ENCODE data around the gene SERPINH1.
A peak's percentile ranks its signal among the peaks of the same experiment; 100 is the strongest.

Gene SERPINH1

DNA sequence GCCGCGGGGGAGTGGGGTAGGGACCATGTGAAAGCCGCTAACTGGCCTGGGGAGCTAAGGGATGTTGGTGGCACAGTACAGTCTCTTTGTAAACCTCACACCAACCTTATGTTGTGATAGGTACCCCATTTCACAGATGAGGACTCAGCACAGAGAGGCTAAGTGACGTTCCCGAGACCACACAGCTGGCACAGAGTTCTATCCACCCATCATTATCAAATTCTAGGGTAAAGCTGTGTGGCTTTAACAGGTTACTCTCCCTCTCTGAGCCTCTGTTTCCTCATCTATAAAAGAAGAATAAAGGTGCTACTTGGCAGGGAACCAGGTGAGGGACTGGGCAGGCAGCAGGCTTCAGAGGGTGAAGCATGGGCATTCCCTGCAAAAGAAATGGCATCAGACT is 34.9 kb upstream of the SERPINH1 start:
- no peak for TF ChIP-seq RAD21 (IDR thresholded peaks at IDR 0.05; ENCODE audit: low read depth)
- no peak for TF ChIP-seq CREB1 (IDR thresholded peaks at IDR 0.05; ENCODE audit: low read depth)
- TF ChIP-seq USF1 (IDR thresholded peaks at IDR 0.05) = no peak
- TF ChIP-seq TCF12 (IDR thresholded peaks at IDR 0.05; ENCODE audit: low read depth) = no peak
- no peak for TF ChIP-seq YY1 (IDR thresholded peaks at IDR 0.05; ENCODE audit: low read depth)
- TF ChIP-seq, protein P1, sequence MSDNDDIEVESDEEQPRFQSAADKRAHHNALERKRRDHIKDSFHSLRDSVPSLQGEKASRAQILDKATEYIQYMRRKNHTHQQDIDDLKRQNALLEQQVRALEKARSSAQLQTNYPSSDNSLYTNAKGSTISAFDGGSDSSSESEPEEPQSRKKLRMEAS (IDR thresholded peaks at IDR 0.05) = no peak

GRCh38 chr11:75527938-75528735 is 33.9 kb upstream of the SERPINH1 start:
- TF ChIP-seq CEBPB (IDR thresholded peaks at IDR 0.05) (no peak), EGR1 (IDR thresholded peaks at IDR 0.05) (no peak), TAF1 (IDR thresholded peaks at IDR 0.05; ENCODE audit: low read depth) (no peak), REST (IDR thresholded peaks at IDR 0.05; ENCODE audit: low read depth) (no peak)

- TF ChIP-seq, protein P1 (IDR thresholded peaks at IDR 0.05) = no peak
- TF ChIP-seq FOXM1 (IDR thresholded peaks at IDR 0.05; ENCODE audit: borderline replicate concordance, low read depth) = no peak
Observed at GRCh38 chr11:75530577-75530976, 31.5 kb upstream of the SERPINH1 start.

GRCh38 chr11:75531325-75531724 is 30.7 kb upstream of the SERPINH1 start:
- TF ChIP-seq EGR1 (IDR thresholded peaks at IDR 0.05) (no peak), TAF1 (IDR thresholded peaks at IDR 0.05; ENCODE audit: low read depth) (no peak), FOXM1 (IDR thresholded peaks at IDR 0.05; ENCODE audit: borderline replicate concordance, low read depth) (no peak), REST (IDR thresholded peaks at IDR 0.05; ENCODE audit: low read depth) (no peak), USF1 (IDR thresholded peaks at IDR 0.05) (no peak), CEBPB (IDR thresholded peaks at IDR 0.05) (no peak), RAD21 (IDR thresholded peaks at IDR 0.05; ENCODE audit: low read depth) (no peak), ZBTB7A (IDR thresholded peaks at IDR 0.05; ENCODE audit: low read depth) (no peak), TCF12 (IDR thresholded peaks at IDR 0.05; ENCODE audit: low read depth) (no peak), NFIC (IDR thresholded peaks at IDR 0.05) (no peak), YY1 (IDR thresholded peaks at IDR 0.05; ENCODE audit: low read depth) (no peak)

- TF ChIP-seq TAF1 (IDR thresholded peaks at IDR 0.05; ENCODE audit: low read depth) (no peak), USF1 (IDR thresholded peaks at IDR 0.05) (no peak), RAD21 (IDR thresholded peaks at IDR 0.05; ENCODE audit: low read depth) (peak; percentile 99), ZBTB7A (IDR thresholded peaks at IDR 0.05; ENCODE audit: low read depth) (0 out of 2 replicates have a peak, but pooled peaks have one; percentile 20), CEBPB (IDR thresholded peaks at IDR 0.05) (0 out of 2 replicates have a peak, but pooled peaks have one; percentile 5), TCF12 (IDR thresholded peaks at IDR 0.05; ENCODE audit: low read depth) (0 out of 2 replicates have a peak, but pooled peaks have one; percentile 27), TEAD4 (IDR thresholded peaks at IDR 0.05) (peak; percentile 46; the same call in 1 of the 2 replicates)
Observed at GRCh38 chr11:75532200-75533048, 29.6 kb upstream of the SERPINH1 start.

DNA sequence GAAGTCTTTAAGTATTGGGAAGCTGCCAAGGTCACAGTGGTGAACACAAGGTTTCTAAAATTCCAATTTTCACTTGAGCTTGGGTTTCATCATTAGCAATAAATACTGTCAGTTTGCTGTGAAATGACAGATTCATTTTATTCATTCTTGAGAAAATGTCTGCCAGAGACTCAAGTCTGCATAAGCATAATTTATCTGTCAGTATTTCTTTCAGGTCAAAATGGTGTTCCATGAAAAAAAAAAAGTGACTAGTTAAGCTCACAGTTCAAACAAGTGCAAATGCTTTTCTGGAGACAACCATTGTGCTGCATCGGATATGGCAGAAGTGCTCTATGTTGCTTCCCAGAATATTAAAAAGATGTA is 28.2 kb upstream of the SERPINH1 start:
- TF ChIP-seq TEAD4 (IDR thresholded peaks at IDR 0.05) (no peak), CEBPB (IDR thresholded peaks at IDR 0.05) (no peak), YY1 (IDR thresholded peaks at IDR 0.05; ENCODE audit: low read depth) (no peak), EGR1 (IDR thresholded peaks at IDR 0.05) (no peak), ZBTB7A (IDR thresholded peaks at IDR 0.05; ENCODE audit: low read depth) (no peak), EP300 (IDR thresholded peaks at IDR 0.05; ENCODE audit: borderline replicate concordance) (no peak), TAF1 (IDR thresholded peaks at IDR 0.05; ENCODE audit: low read depth) (no peak)
